ENCODE data around the gene BHLHE40.
A peak's percentile ranks its signal among the peaks of the same experiment; 100 is the strongest.

BHLHE40 gene

GRCh38 chr3:4990069-4990468 lies 10.8 kb downstream of the BHLHE40 start:
- Histone ChIP-seq H3K4me1 (ENCODE audit: control insufficient read depth in 2 of 2, insufficient read depth in 2 of 2, low read length in 2 of 2) (peaks cover 25 to 35% of the 10 kb centered on the region in 2 donors), H3K27ac (ENCODE audit: low read depth in 2 of 2, low read length in 2 of 2) (no peak overlapping the region), H3K9ac (ENCODE audit: low read depth in 1 of 2, low read length in 2 of 2) (no peak overlapping the region), H3K4me3 (ENCODE audit: low read length in 2 of 2) (no peak overlapping the region), H3K36me3 (ENCODE audit: control insufficient read depth in 2 of 2, insufficient read depth in 2 of 2, low read length in 2 of 2) (peaks cover 0 to 2% of the 10 kb centered on the region in 2 donors), H3K27me3 (ENCODE audit: control insufficient read depth in 2 of 2, insufficient read depth in 2 of 2, low read length in 2 of 2) (no peaks in the 10 kb centered on the region), H3K9me3 (ENCODE audit: control insufficient read depth in 2 of 2, low read length in 2 of 2) (no peaks in the 10 kb centered on the region)

GRCh38 chr3:4992118-4992517 lies 12.9 kb downstream of the BHLHE40 start:
- Histone ChIP-seq H3K27ac (ENCODE audit: low read depth in 2 of 2, low read length in 2 of 2) (no peak overlapping the region), H3K27me3 (ENCODE audit: control insufficient read depth in 2 of 2, insufficient read depth in 2 of 2, low read length in 2 of 2) (no peaks in the 10 kb centered on the region), H3K36me3 (ENCODE audit: control insufficient read depth in 2 of 2, insufficient read depth in 2 of 2, low read length in 2 of 2) (no peaks in the 10 kb centered on the region), H3K9me3 (ENCODE audit: control insufficient read depth in 2 of 2, low read length in 2 of 2) (no peaks in the 10 kb centered on the region), H3K9ac (ENCODE audit: low read depth in 1 of 2, low read length in 2 of 2) (no peak overlapping the region), H3K4me1 (ENCODE audit: control insufficient read depth in 2 of 2, insufficient read depth in 2 of 2, low read length in 2 of 2) (peaks cover 15 to 25% of the 10 kb centered on the region in 2 donors), H3K4me3 (ENCODE audit: low read length in 2 of 2) (no peak overlapping the region)

- no peak overlapping the region for H3K4me3 ChIP-seq (ENCODE audit: low read length in 2 of 2)
- peaks cover 11 to 20% of the 10 kb centered on the region in 2 donors for H3K4me1 ChIP-seq (ENCODE audit: control insufficient read depth in 2 of 2, insufficient read depth in 2 of 2, low read length in 2 of 2)
- H3K27me3 ChIP-seq (ENCODE audit: control insufficient read depth in 2 of 2, insufficient read depth in 2 of 2, low read length in 2 of 2): no peaks in the 10 kb centered on the region
- H3K36me3 ChIP-seq (ENCODE audit: control insufficient read depth in 2 of 2, insufficient read depth in 2 of 2, low read length in 2 of 2): no peaks in the 10 kb centered on the region
- H3K9me3 ChIP-seq (ENCODE audit: control insufficient read depth in 2 of 2, low read length in 2 of 2): no peaks in the 10 kb centered on the region
- no peak overlapping the region for H3K27ac ChIP-seq (ENCODE audit: low read depth in 2 of 2, low read length in 2 of 2)
- no peak overlapping the region for H3K9ac ChIP-seq (ENCODE audit: low read depth in 1 of 2, low read length in 2 of 2)
Observed at GRCh38 chr3:4993276-4994143, 14.3 kb downstream of the BHLHE40 start.

- Histone ChIP-seq H3K36me3 (ENCODE audit: control insufficient read depth in 2 of 2, insufficient read depth in 2 of 2, low read length in 2 of 2) (no peaks in the 10 kb centered on the region), H3K9ac (ENCODE audit: low read depth in 1 of 2, low read length in 2 of 2) (no peak overlapping the region), H3K4me1 (ENCODE audit: control insufficient read depth in 2 of 2, insufficient read depth in 2 of 2, low read length in 2 of 2) (peaks cover 4 to 13% of the 10 kb centered on the region in 2 donors), H3K9me3 (ENCODE audit: control insufficient read depth in 2 of 2, low read length in 2 of 2) (no peaks in the 10 kb centered on the region), H3K27me3 (ENCODE audit: control insufficient read depth in 2 of 2, insufficient read depth in 2 of 2, low read length in 2 of 2) (no peaks in the 10 kb centered on the region), H3K4me3 (ENCODE audit: low read length in 2 of 2) (no peak overlapping the region), H3K27ac (ENCODE audit: low read depth in 2 of 2, low read length in 2 of 2) (peak overlapping the region in 1 of 2 donors; percentile 22)
Observed at GRCh38 chr3:4994144-4994730, 15.0 kb downstream of the BHLHE40 start.

GRCh38 chr3:4994823-4995499 lies 15.7 kb downstream of the BHLHE40 start:
- H3K9me3 ChIP-seq (ENCODE audit: control insufficient read depth in 2 of 2, low read length in 2 of 2): no peaks in the 10 kb centered on the region
- H3K27me3 ChIP-seq (ENCODE audit: control insufficient read depth in 2 of 2, insufficient read depth in 2 of 2, low read length in 2 of 2): no peaks in the 10 kb centered on the region
- H3K9ac ChIP-seq (ENCODE audit: low read depth in 1 of 2, low read length in 2 of 2): no peak overlapping the region
- peak overlapping the region; percentile 13 to 22 for H3K27ac ChIP-seq (ENCODE audit: low read depth in 2 of 2, low read length in 2 of 2)
- H3K4me1 ChIP-seq (ENCODE audit: control insufficient read depth in 2 of 2, insufficient read depth in 2 of 2, low read length in 2 of 2): peaks cover 0 to 8% of the 10 kb centered on the region in 2 donors
- H3K4me3 ChIP-seq (ENCODE audit: low read length in 2 of 2): no peak overlapping the region
- H3K36me3 ChIP-seq (ENCODE audit: control insufficient read depth in 2 of 2, insufficient read depth in 2 of 2, low read length in 2 of 2): no peaks in the 10 kb centered on the region

- H3K4me1 ChIP-seq (ENCODE audit: control insufficient read depth in 2 of 2, insufficient read depth in 2 of 2, low read length in 2 of 2): peaks cover 0 to 8% of the 10 kb centered on the region in 2 donors
- peak overlapping the region in 1 of 2 donors; percentile 9 for H3K27ac ChIP-seq (ENCODE audit: low read depth in 2 of 2, low read length in 2 of 2)
- no peak overlapping the region for H3K4me3 ChIP-seq (ENCODE audit: low read length in 2 of 2)
- no peaks in the 10 kb centered on the region for H3K27me3 ChIP-seq (ENCODE audit: control insufficient read depth in 2 of 2, insufficient read depth in 2 of 2, low read length in 2 of 2)
- no peak overlapping the region for H3K9ac ChIP-seq (ENCODE audit: low read depth in 1 of 2, low read length in 2 of 2)
- no peaks in the 10 kb centered on the region for H3K36me3 ChIP-seq (ENCODE audit: control insufficient read depth in 2 of 2, insufficient read depth in 2 of 2, low read length in 2 of 2)
- H3K9me3 ChIP-seq (ENCODE audit: control insufficient read depth in 2 of 2, low read length in 2 of 2): no peaks in the 10 kb centered on the region
Observed at GRCh38 chr3:4995500-4996053, 16.3 kb downstream of the BHLHE40 start.

- peak overlapping the region in 1 of 2 donors; percentile 3 for H3K27ac ChIP-seq (ENCODE audit: low read depth in 2 of 2, low read length in 2 of 2)
Observed at GRCh38 chr3:4996223-4996765, 17.1 kb downstream of the BHLHE40 start.

GRCh38 chr3:4996771-4997291 lies 17.6 kb downstream of the BHLHE40 start:
- Histone ChIP-seq H3K27ac (ENCODE audit: low read depth in 2 of 2, low read length in 2 of 2) (peak overlapping the region in 1 of 2 donors; percentile 3), H3K9ac (ENCODE audit: low read depth in 1 of 2, low read length in 2 of 2) (no peak overlapping the region), H3K9me3 (ENCODE audit: control insufficient read depth in 2 of 2, low read length in 2 of 2) (no peaks in the 10 kb centered on the region), H3K4me3 (ENCODE audit: low read length in 2 of 2) (no peak overlapping the region), H3K36me3 (ENCODE audit: control insufficient read depth in 2 of 2, insufficient read depth in 2 of 2, low read length in 2 of 2) (no peaks in the 10 kb centered on the region), H3K4me1 (ENCODE audit: control insufficient read depth in 2 of 2, insufficient read depth in 2 of 2, low read length in 2 of 2) (peaks cover 0 to 8% of the 10 kb centered on the region in 2 donors), H3K27me3 (ENCODE audit: control insufficient read depth in 2 of 2, insufficient read depth in 2 of 2, low read length in 2 of 2) (no peaks in the 10 kb centered on the region)

More at GRCh38 chr3:4996223-4996765, 17.1 kb downstream of the BHLHE40 start:
- H3K9ac ChIP-seq (ENCODE audit: low read depth in 1 of 2, low read length in 2 of 2): no peak overlapping the region
- peaks cover 0 to 8% of the 10 kb centered on the region in 2 donors for H3K4me1 ChIP-seq (ENCODE audit: control insufficient read depth in 2 of 2, insufficient read depth in 2 of 2, low read length in 2 of 2)
- no peaks in the 10 kb centered on the region for H3K36me3 ChIP-seq (ENCODE audit: control insufficient read depth in 2 of 2, insufficient read depth in 2 of 2, low read length in 2 of 2)
- H3K27me3 ChIP-seq (ENCODE audit: control insufficient read depth in 2 of 2, insufficient read depth in 2 of 2, low read length in 2 of 2): no peaks in the 10 kb centered on the region
- H3K4me3 ChIP-seq (ENCODE audit: low read length in 2 of 2): no peak overlapping the region
- no peaks in the 10 kb centered on the region for H3K9me3 ChIP-seq (ENCODE audit: control insufficient read depth in 2 of 2, low read length in 2 of 2)

- H3K9me3 ChIP-seq (ENCODE audit: control insufficient read depth in 2 of 2, low read length in 2 of 2): no peaks in the 10 kb centered on the region
- no peak overlapping the region for H3K9ac ChIP-seq (ENCODE audit: low read depth in 1 of 2, low read length in 2 of 2)
- no peak overlapping the region for H3K27ac ChIP-seq (ENCODE audit: low read depth in 2 of 2, low read length in 2 of 2)
- no peaks in the 10 kb centered on the region for H3K36me3 ChIP-seq (ENCODE audit: control insufficient read depth in 2 of 2, insufficient read depth in 2 of 2, low read length in 2 of 2)
- H3K27me3 ChIP-seq (ENCODE audit: control insufficient read depth in 2 of 2, insufficient read depth in 2 of 2, low read length in 2 of 2): no peaks in the 10 kb centered on the region
- peaks cover 0 to 8% of the 10 kb centered on the region in 2 donors for H3K4me1 ChIP-seq (ENCODE audit: control insufficient read depth in 2 of 2, insufficient read depth in 2 of 2, low read length in 2 of 2)
- no peak overlapping the region for H3K4me3 ChIP-seq (ENCODE audit: low read length in 2 of 2)
Observed at GRCh38 chr3:4997946-4998345, 18.7 kb downstream of the BHLHE40 start.

Data from mucosa of rectum (tissue), 2 donors.